Endothelial cell of umbilical vein (primary cell): ENCODE measurements around the gene LST1. TPM values are rescaled to one million over a fixed set of nuclear protein-coding genes. Genes with fewer than 3 reads are reported as not detected.
A peak's percentile ranks its signal among the peaks of the same experiment; 100 is the strongest.
"Not testable (repeated sequence)": the region's sequence is repeated elsewhere in the genome, so short reads cannot be mapped to it uniquely, and the experiment has no call there.

Experiments
- BruUV-seq: library from RNA; stranded (reverse); fragments of 400-500 nt; replicated peaks from 2 replicates; lab custom pipeline; 2021; lab: Mats Ljungman, UMichigan
- CTCF ChIA-PET: fragments of 300-600, 350-600 bp; sonication (Branson Sonifier 250); formaldehyde crosslinking; loops from one replicate; lab custom pipeline; 2021; ENCODE audit warnings: antibody characterized with exemption, inconsistent platforms; lab: Charles Lee
- POLR2A ChIA-PET: fragments of 300-600, 350-600 bp; sonication (Branson Sonifier 250); formaldehyde crosslinking; loops from one replicate; lab custom pipeline; 2021; ENCODE audit warnings: antibody characterized with exemption, inconsistent platforms; lab: Charles Lee
- DNase-seq: peaks from one replicate; pipeline ENCODE4 v3.0.0-alpha.2; 2011; ENCODE audit warnings: low read depth, low spot score
- FAIRE-seq: peaks from 2 replicates; lab custom pipeline; 2011; peaks lifted over from hg19 to GRCh38; lab: Jason Lieb, UNC
- H2AFZ ChIP-seq: 2 replicates; pipeline ENCODE4 v1.6.0; 2012; ENCODE audit warnings: low read depth, low read length, control low read depth, inconsistent platforms
- H3K27ac ChIP-seq: 2 replicates; pipeline ENCODE4 v1.5.1; 2011; ENCODE audit warnings: low read depth, mild to moderate bottlenecking, control low read depth, low read length, moderate library complexity; ENCODE audit not compliant: insufficient read depth
- H3K27me3 ChIP-seq, 2 experiments: 2 replicates each; pipeline versions ENCODE4 v1.6.0 to v1.6.1; 2011; ENCODE audit warnings: low read length in 2 of 2, mixed read lengths in 1 of 2; ENCODE audit not compliant: control insufficient read depth in 2 of 2, insufficient read depth in 2 of 2
- H3K36me3 ChIP-seq, 2 experiments: 2 replicates in 1 of 2; 3 replicates in 1 of 2; pipeline ENCODE4 v1.5.1; 2011; ENCODE audit warnings: low read length in 2 of 2, mild to moderate bottlenecking in 1 of 2, moderate library complexity in 1 of 2; ENCODE audit not compliant: control insufficient read depth in 2 of 2, insufficient read depth in 2 of 2; ENCODE audit errors: extremely low read depth in 1 of 2
- H3K4me1 ChIP-seq: 3 replicates; pipeline ENCODE4 v1.5.1; 2011; ENCODE audit warnings: mild to moderate bottlenecking, low read length; ENCODE audit not compliant: control insufficient read depth, insufficient read depth; ENCODE audit errors: extremely low read depth
- H3K4me2 ChIP-seq: 2 replicates; pipeline ENCODE4 v1.6.1; 2011; ENCODE audit warnings: low read length, control low read depth, mixed read lengths; ENCODE audit not compliant: insufficient read depth
- H3K4me3 ChIP-seq, 3 experiments: fragments of 200-600 bp in 1 of 3; sonication (generic), shearing (Covaris generic) in 1 of 3; replicated peaks in 1 of 3; 2 replicates each; pipeline ENCODE4 v1.5.1; 2011 to 2016; ENCODE audit warnings: control low read depth in 3 of 3, low read length in 3 of 3, mild to moderate bottlenecking in 2 of 3, inconsistent platforms in 1 of 3, low read depth in 1 of 3, moderate library complexity in 1 of 3; ENCODE audit not compliant: insufficient read depth in 1 of 3
- H3K79me2 ChIP-seq: 2 replicates; pipeline ENCODE4 v1.6.0; 2012; ENCODE audit warnings: low read length, inconsistent platforms; ENCODE audit not compliant: control insufficient read depth, insufficient read depth
- H3K9ac ChIP-seq: replicated peaks from 2 replicates; pipeline ENCODE3; 2011; ENCODE audit warnings: low read length, control low read depth; ENCODE audit not compliant: insufficient read depth; ENCODE audit errors: extremely low read depth
- H3K9me1 ChIP-seq: replicated peaks from 3 replicates; pipeline ENCODE4 v1.6.0; 2011; ENCODE audit warnings: mild to moderate bottlenecking, low read length; ENCODE audit not compliant: control insufficient read depth, insufficient read depth; ENCODE audit errors: extremely low read depth
- H3K9me3 ChIP-seq: replicated peaks from 2 replicates; pipeline ENCODE4 v1.5.1; 2012; ENCODE audit warnings: low read length, inconsistent platforms; ENCODE audit not compliant: control insufficient read depth, insufficient read depth
- H4K20me1 ChIP-seq: replicated peaks from 2 replicates; pipeline ENCODE3; 2011; ENCODE audit warnings: mild to moderate bottlenecking, low read length; ENCODE audit not compliant: control insufficient read depth, insufficient read depth; ENCODE audit errors: extremely low read depth
- EZH2 ChIP-seq: IDR thresholded peaks from 2 replicates; pipeline ENCODE4 v1.6.1; 2012; ENCODE audit warnings: borderline replicate concordance, low read depth, mild to moderate bottlenecking, moderate library complexity, low read length, inconsistent platforms; ENCODE audit not compliant: severe bottlenecking
- JUN ChIP-seq: IDR thresholded peaks from 2 replicates; pipeline ENCODE4 v1.6.1; 2011; ENCODE audit warnings: borderline replicate concordance, low read depth; ENCODE audit not compliant: insufficient read length, insufficient read depth
- dilution Hi-C: fragments of 300-500 bp; cut with MboI; formaldehyde crosslinking; loops from one replicate; pipeline ENCODE4 v1.15.0; 2019; ENCODE audit warnings: low sequenced_read_pairs; ENCODE audit not compliant: extremely low pct_ligation_motif_present
- intact Hi-C: fragments of 100-400 bp; cut with micrococcal nuclease; formaldehyde crosslinking; loops from one replicate; pipeline ENCODE4 v1.10.0; 2022
- polyA plus RNA-seq, 4 experiments: library from polyadenylated mRNA; depleted of rRNA in 3 of 4; stranded (reverse) in 3 of 4; unstranded in 1 of 4; fragments of >200 nt; gene quantifications; 2 replicates each; pipeline versions ENCODE4 v1.2.1 to v1.2.3, GENCODE V29; 2011 to 2012; ENCODE audit warnings: missing spikeins in 1 of 4
- total RNA-seq: library from RNA; stranded (reverse); gene quantifications from 2 replicates; pipeline ENCODE4 v1.2.3, GENCODE V29; 2021
- TF ChIP-seq, protein P1 (sequence below), 2 donors: IDR thresholded peaks; 1 replicate in 1 of 2; 2 replicates in 1 of 2; pipeline ENCODE4 v1.5.1; 2011; ENCODE audit warnings: low read length in 2 of 2, mild to moderate bottlenecking in 2 of 2, moderate library complexity in 2 of 2, control low read depth in 1 of 2, inconsistent platforms in 1 of 2, low read depth in 1 of 2; ENCODE audit not compliant: insufficient read depth in 1 of 2; ENCODE audit errors: extremely low read depth in 1 of 2

LST1 gene
- total and polyA plus RNA-seq, 2 donors (not counting 3 experiments of a cell fraction or from before 2014, with no cell fraction given): 1.00 to 1.8 TPM

DNA sequence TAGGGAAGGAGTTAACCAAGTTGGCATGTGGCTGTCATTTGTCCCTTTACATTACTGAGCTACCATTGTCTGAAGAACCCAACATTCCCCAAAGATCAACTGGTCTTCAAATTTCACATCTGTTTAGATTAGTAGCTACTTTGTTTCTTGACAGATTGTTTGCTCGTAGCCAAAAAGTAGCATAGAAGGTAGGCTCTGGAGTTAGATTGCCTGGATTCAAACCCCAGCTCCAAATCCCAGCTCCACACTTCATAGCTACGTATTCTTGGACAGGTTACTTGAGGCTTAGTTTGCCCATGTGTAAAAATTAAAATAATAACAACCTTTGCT lies 37.6 kb upstream of the LST1 start:
- no peaks in the 10 kb centered on the region for H3K36me3 ChIP-seq
- no peak for FAIRE-seq
- peak overlapping the region; percentile 87 for H3K4me2 ChIP-seq
- no peak overlapping the region for H2AFZ ChIP-seq
- H4K20me1 ChIP-seq: no peaks in the 10 kb centered on the region
- no peaks in the 10 kb centered on the region for H3K9me1 ChIP-seq
- BruUV-seq: no TSS peak
- H3K9me3 ChIP-seq: no peaks in the 10 kb centered on the region
- dilution Hi-C loops: no loop called here
- peaks cover 14% of the 10 kb centered on the region for H3K4me1 ChIP-seq
- POLR2A ChIA-PET: interaction anchor here (0.6 to 1.2 kb wide), 3 partner anchors 32 to 58 kb away, joined by 3 to 6 read pairs (median 3); no protein-coding TSS in a partner anchor
- no peak overlapping the region for H3K27ac ChIP-seq
- DNase-seq: no peak
- TF ChIP-seq, protein P1, sequence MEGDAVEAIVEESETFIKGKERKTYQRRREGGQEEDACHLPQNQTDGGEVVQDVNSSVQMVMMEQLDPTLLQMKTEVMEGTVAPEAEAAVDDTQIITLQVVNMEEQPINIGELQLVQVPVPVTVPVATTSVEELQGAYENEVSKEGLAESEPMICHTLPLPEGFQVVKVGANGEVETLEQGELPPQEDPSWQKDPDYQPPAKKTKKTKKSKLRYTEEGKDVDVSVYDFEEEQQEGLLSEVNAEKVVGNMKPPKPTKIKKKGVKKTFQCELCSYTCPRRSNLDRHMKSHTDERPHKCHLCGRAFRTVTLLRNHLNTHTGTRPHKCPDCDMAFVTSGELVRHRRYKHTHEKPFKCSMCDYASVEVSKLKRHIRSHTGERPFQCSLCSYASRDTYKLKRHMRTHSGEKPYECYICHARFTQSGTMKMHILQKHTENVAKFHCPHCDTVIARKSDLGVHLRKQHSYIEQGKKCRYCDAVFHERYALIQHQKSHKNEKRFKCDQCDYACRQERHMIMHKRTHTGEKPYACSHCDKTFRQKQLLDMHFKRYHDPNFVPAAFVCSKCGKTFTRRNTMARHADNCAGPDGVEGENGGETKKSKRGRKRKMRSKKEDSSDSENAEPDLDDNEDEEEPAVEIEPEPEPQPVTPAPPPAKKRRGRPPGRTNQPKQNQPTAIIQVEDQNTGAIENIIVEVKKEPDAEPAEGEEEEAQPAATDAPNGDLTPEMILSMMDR (IDR thresholded peaks at IDR 0.05; ENCODE audit: extremely low read depth in 1 of 2, insufficient read depth in 1 of 2, low read depth in 1 of 2, low read length in 2 of 2): no peak
- no peak for TF ChIP-seq JUN
- TF ChIP-seq EZH2: no peak
- intact Hi-C loops: loop anchor here (5.0 to 10.0 kb wide), 3 partner anchors 146 to 224 kb away; partner anchors contain the start of genes CLIC1 and MICA
- no peak overlapping the region for H3K9ac ChIP-seq
- no peak overlapping the region for H3K4me3 ChIP-seq
- peaks cover 7% of the 10 kb centered on the region for H3K79me2 ChIP-seq
- CTCF ChIA-PET: interaction anchor here (0.7 to 31.0 kb wide), 5 partner anchors 11 to 112 kb away, joined by 3 to 1517 read pairs (median 5); partner anchors contain the start of genes C6orf47, LST1, LTB and NCR3
- no peaks in the 10 kb centered on the region for H3K27me3 ChIP-seq

DNA sequence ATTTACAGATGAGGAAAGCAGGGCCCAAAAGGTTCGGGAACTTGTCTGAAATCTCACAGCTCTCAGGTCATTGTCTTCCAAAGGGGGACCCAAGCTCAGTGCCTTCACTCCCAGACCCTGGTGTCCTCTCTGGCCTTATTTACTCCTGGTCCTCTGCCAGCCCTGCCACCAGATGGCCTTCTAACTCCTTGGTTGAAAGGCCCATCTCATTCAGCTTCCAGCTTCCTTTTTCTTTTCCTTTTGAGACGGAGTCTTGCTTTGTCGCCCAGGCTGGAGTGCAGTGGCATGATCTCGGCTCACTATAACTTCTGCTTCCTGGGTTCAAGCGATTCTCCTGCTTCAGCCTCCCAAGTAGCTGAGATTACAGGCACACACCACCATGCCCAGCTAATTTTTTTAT lies 34.7 kb upstream of the LST1 start:
- FAIRE-seq (peak; percentile 84), DNase-seq (peak; percentile 83)
- H3K4me1 ChIP-seq: peaks cover 16% of the 10 kb centered on the region
- BruUV-seq, H3K9ac ChIP-seq, H2AFZ ChIP-seq, H3K9me1 ChIP-seq, H3K79me2 ChIP-seq, H3K4me3 ChIP-seq, H3K27me3 ChIP-seq, H3K4me2 ChIP-seq, H3K36me3 ChIP-seq, H3K27ac ChIP-seq, H4K20me1 ChIP-seq, dilution Hi-C loops, H3K9me3 ChIP-seq: not testable (repeated sequence)
- intact Hi-C loops: loop anchor here (1.0 kb wide), 3 partner anchors 9 to 47 kb away; no protein-coding TSS in a partner anchor
- TF ChIP-seq, protein P1 (IDR thresholded peaks at IDR 0.05; ENCODE audit: extremely low read depth in 1 of 2, insufficient read depth in 1 of 2, low read depth in 1 of 2, low read length in 2 of 2): peak; percentile 70 to 74
- ChIA-PET POLR2A (interaction anchor here (0.6 to 2.5 kb wide), 4 partner anchors 10 to 46 kb away, joined by 3 to 22 read pairs (median 4); partner anchors contain the start of gene DDX39B), CTCF (interaction anchor here (0.7 to 31.0 kb wide), 23 partner anchors 9 to 401 kb away, joined by 3 to 1517 read pairs (median 7); partner anchors contain the start of genes BAG6, DDX39B, LST1 and LTB)
